HPDE6-E6E7 (cell line): Measurements from ENCODE around the gene LRRN3.

Experiments used
- DNase-seq: peaks from one replicate; pipeline ENCODE4 v3.0.0; 2011; ENCODE audit warnings: missing footprints; ENCODE audit errors: extremely low spot score

LRRN3 gene

DNA sequence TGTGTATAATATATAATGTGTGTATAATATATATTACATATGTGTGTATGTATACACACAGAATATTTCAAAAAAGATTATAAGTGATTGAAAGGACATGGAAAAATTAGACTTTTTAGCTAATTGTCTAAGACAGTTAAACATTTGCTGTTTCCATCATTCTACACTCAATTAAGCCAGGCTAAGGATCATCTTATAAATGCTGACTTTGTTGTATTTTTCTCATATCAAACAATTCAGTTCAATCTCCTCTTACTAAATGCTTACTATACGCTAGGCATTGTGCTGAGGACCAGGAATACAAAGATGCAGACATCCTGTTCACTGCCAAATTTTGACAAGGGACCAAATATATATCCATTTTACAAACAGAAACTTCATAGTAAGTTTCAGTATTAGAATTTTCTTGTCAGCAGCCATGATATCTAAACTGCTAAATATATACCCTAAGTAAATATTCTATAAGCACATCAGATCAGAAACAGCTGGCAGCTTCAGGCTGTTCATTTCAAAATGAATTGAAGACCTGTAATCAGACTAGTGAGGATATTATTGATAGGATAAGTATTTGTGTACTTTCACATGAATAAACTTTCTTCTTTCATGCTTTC, 10.3 kb upstream of the LRRN3 start:
- DNase-seq: no peak

DNA sequence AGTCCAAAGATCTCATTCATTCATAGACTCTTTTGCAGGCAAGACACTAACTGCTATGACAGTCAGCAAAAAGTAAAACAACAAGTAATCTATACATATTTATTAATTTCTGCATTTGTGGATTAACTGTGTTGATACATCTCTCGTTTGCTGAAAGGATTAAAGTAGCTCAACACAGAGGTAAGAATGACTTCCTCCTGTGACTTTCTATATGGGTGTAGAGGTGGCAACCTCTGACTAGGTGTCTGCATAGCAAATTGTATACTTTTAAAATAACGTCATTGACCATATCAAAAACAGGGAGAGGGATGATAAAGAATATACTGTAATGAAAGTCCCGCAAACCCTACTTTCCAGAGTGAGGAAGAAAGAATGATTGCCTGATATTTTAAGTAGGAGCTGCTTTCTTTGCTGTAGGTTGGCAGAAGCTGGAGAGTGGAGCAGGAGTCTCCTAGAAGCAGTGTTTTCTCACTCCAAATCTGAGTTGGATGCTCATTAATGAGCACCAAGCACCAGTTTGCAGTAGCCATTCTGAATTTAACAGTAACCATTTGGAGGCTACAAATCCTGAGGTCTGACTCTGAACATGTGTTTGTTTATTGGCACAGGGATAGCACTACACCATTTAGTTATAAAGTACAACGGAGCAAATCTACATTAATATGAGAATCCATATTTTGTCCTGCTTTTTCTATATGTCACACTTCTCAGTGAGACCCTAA, 9.2 kb upstream of the LRRN3 start:
- DNase-seq: no peak

DNA sequence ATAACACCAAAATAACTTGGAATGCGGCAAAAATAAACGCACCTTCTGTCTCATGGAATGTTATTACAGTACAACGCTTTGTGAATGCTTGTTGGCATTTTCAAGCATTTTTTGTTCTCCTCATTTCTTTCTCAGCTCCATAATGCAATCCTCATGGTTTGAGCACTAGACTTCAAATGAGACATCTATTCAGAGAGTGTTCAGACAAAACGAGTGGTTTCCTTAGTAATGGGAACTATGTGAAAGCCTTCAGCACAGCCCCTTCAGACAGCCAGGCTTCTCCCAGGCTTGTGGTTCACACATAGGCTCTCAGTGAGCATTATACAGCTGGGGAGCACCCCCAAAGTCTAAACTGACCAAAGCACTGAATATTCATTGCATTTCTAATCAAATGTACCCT, 8.6 kb upstream of the LRRN3 start:
- DNase-seq: no peak

DNA sequence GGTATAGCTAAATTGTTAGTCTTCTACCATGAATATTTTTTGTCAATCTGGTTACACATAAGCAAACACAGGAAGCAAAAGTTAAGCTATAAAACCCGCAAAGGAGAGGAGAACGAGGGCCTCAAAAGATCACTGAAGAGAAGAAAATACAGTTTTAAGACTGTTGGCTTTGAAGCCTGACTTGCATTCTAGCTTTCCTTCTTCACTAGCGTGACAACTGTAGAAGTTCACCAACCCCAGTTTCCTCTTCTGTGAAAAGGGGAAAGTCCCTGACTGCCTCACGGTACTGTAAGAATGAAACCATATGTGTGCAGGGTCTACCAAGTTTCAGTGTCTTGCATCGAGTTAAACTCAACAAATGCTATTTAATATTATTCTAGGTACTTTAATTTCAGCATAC, 7.5 kb upstream of the LRRN3 start:
- DNase-seq: no peak

DNA sequence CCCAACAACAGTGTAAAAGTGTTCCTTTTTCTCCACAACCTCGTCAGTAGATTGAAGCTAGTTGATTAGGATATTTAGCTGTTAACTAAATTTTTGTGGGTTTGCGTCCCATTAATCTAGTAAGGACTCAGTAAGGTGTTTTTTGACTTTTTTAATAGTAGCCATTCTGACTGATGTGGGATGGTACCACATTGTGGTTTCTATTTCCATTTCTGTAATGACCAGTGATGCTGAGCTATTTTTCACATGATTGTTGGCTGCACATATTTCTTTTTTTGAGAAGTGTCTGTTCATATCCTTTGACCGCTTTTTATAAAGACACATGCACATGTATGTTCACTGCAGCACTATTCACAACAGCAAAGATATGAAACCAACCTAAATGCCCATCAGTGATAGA, 5.6 kb upstream of the LRRN3 start:
- DNase-seq: no peak

DNA sequence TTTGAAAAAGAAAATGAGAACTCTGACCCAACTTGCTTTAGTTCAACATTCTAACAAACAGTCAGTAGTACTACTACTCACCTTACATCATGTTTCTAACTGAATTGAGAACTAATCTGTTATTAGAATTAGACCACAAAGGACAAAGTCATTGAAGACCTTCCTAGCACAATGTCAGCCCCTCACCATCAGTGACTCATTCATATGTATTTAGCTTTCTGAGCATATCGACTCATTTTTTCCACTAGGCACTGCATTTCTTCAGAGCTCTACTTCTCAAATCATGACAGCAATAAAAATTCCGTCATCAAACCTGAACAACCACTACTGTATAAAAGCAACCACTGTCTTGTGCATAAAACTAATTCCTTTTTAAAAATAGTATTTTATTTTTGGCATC, 4.4 kb upstream of the LRRN3 start:
- DNase-seq: no peak

DNA sequence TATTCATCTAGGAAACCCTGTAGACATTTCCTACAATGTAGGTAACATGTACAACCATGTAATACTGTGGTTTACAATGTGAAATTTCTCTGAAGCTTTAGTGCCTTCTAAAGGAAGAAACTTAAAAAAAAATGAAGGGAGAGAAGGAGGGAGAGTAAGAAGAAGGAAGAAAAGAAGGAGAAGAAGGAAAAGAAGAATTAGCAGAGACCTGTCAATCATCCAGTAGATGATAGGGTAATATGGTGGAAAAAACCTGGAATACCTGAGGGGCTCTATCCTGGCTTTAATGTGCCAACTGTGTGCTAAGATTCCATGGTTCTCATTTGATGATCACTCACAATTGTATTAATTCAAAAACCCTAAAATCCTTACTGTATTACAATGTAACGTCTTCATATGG, 2.6 kb upstream of the LRRN3 start:
- no peak for DNase-seq

DNA sequence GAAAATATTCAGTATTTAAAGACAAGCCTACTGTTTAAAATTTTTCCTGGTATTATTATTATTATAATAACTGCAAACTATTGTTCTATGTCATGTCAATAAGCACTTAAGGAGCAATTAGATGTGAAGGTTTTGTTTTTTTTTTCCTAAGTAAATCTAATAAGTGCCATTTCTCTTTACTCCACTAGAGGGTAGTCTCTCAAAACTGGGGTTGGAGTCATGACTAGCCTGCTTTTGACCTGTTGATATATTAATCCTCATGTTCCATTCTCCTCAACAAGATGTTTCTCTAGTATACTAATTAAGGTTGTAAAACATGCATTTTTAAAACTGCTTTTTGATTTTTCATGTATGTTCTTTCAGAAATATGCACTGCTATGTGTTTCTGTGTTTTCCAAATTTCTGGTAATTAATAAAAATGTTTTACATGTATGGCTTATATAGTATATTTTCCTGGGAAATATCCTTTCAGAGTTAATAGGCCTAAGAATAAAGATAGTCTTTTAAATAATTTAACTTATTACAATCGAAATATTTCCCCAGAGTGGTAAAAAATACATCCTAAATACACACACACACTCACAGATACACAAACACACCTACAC, 1.0 kb upstream of the LRRN3 start:
- peak; percentile 19 for DNase-seq

DNA sequence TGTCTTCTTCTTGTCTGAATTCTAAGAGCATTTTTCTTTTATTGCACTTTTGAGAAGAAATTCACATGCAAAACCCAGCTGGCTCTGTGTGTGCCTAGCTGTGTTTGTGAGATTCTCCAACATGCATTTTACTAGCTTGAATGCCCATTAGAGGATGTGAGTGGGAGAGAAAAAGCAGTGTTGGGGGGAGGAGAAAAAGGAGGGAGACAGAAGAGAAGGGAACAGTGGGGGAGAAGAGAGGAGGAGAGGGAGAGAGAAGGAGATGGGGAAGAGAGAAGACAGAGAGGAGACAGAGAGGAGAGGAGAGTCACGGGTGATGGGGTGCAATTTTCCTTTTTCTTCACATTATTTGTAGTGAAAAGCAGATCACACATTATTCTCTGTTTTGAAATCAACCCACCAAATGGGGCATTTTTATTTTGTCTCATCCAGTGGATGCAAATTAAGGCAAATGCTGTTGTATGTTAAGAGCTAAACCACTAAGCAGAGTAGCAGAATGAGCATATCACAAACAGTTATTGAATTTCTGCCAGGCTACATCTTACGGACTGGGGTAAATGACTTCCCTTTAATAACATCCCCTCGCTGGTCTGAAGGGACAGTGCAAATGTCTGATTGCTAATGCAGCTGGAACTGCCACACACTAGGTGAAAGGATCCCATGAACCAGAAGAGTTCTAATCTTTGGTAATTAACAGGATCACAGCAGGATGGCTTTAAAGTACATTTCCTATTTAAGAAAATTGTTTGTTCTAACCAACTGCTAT, 849 bp downstream of the LRRN3 start:
- no peak for DNase-seq

DNA sequence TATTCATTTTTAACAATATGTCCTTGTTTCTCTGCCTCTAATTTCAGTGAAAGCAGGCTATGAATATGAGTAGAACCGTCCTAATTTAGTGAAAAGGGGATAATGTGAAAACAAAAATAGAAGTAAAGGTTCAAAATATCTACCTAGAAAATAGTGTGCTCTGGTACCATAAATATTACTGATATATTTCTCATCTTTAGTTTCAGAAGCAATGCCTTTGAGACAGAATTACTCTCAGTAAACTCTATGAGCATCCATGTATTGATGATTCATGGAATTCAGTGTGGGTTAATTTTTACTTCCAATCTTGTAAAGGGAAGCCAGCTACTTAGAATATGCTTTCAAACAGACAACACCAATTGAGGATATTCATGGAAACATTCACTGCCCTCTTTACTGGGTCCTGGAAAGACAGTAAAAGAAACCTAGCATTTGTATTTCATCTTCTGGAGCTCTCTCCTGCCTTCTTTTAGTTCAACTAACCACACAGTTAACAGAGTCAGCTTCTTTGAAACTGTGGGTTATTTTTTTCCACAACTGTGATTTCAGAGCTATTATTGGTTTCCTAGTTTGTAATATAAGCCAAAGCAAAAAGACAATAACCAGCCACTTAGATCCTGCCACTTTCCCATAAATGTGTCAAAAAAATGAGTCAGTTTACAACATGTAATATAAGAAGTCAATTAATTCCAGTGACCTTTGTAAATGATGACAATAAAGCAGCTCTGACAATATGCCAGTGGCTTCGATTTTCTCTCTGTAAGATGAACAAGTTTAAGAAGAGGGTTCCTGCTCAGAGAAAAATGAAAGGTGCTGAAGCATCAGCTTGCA, 1.7 kb downstream of the LRRN3 start:
- no peak for DNase-seq

DNA sequence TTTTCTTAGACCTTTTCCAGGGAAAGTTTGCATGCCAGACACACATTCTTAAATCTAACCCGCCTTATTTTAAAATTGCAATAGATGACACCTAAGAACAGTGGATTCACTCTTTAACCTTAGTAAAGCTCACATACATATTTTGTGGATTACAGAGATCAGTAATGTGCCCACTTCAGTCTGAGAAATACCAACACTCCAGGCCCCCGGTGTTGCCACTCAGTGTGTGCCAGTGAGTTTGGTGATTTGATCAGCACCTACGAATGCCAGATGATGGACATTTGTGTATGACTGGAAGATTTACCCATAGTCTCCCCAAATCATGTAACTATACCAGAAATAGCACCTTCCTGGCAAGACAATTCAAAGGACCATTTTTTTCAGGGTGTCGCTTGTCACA, 2.6 kb downstream of the LRRN3 start:
- DNase-seq: no peak

DNA sequence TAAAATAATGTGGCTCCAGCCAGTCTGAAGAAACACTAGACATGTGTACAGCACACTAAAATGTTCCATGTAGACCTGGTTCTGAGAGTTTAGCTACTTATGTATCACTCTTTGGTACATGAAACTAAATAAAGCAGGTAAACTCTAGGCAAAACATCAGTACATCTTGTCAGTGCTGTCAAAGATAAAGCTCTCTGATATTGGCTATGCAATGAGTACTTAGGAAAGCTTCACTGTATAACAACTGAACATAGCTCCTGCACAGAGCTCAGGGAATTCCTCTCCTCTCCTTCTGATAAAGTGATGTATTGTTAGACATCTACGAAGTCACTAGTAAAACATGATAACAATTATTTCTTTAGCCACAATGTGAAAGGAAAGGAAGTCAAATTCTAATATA, 3.5 kb downstream of the LRRN3 start:
- DNase-seq: no peak

DNA sequence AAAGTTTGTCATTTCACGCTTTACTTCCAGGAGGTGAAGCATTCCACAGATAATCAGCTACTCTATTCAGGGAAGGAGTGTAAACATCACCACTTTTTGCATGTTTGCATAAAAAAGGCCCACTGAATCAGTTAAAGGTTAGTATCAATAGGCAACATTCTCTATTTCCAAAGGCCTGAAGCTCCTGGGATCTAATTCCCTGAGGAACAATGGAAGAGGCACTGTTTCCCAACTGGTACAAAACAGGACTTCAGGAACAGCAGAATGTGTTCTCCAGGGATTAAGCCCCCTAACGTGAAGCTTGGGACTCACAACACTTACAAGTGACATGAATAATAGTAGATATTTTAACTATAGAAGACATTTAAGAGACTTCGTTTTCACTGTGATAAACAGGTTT, 6.1 kb downstream of the LRRN3 start:
- no peak for DNase-seq

DNA sequence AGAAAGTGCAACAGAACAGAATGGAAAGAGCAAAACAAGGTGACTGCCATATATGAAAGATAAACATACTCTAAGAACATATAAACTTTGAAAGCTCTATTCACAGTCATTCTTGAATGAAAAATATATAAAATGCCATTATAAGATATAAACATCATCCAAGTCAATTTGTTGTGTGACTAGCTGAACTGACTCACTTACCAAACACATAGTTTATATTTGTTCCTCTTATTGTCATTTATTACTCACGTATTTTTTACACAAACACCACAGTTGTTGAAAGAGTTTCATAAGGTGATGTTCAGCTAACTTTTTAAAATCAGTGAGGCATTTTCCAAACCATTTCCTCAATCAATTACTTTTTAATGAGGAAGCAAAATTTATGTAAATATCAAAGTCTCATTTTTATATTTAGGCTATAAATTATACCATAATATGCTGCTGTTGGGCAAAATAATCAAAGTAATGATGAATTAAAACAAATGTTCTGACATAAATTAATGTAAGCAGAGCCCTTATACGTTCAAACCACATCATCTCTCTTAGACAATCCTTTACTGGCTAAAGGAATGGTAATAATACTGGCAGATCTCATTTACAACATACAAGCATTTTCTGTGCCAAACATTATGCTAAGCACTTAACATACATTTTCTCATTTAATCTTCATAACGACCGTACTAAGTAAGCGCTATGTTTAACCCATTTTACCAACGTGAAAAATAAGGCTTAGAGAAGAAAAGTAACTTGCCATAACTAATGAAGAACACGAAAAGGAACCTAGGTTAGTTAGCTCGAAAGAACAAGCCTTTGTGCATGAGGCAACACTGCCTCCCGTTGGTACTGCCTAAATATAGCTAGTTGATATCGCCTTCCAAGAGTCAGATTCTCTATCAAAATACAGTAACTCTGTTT, 7.3 kb downstream of the LRRN3 start:
- no peak for DNase-seq

DNA sequence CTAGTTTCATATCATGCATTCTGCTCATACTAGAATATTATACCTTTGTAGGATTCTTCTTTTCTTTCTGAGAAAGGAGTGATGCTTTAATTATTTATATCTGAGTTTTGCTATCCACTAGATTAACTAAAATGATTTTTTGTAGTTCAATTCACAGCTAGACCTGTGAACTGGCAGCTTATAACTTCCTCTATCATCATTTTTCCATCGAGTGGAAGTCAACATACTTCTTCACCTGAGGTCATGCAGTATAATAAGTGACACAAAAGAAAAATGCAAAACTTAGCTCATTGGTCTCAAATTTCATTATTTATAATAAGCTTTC, 8.0 kb downstream of the LRRN3 start:
- no peak for DNase-seq

DNA sequence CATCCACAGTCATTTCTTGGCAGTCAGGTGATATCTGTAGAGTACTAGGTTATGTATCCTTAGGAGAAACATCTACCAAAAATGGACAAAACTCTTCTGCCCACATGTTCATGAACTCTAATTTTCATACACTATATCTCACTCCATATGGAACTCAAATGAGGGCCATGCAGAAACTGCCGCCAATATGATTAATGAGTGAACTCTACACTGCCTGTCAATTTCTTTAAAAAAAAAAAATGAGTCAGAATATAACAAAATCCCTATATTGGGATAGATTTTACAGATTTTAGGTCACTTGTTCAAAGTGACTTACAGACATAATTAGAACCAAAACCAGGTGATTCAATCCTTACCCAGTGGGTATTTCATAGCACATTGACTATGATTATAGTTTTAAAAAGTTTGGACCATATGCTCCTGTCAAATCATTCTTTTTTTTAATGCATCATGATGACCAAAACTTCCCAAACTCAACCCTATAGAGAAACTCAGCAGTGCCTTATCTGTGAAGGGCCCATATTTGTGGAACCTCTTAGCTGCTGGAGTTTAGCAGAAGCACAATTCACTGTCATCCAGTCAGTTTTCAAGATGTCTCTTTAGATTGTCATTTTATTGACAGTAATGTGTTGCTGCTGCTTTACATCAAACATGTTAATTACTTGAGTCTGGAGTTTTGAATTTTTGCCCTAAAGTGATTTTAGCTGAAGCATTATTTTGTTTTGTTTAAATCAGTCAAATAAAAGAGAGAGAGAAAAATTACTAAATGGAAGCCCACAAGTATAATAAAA, 11.1 kb downstream of the LRRN3 start:
- no peak for DNase-seq

DNA sequence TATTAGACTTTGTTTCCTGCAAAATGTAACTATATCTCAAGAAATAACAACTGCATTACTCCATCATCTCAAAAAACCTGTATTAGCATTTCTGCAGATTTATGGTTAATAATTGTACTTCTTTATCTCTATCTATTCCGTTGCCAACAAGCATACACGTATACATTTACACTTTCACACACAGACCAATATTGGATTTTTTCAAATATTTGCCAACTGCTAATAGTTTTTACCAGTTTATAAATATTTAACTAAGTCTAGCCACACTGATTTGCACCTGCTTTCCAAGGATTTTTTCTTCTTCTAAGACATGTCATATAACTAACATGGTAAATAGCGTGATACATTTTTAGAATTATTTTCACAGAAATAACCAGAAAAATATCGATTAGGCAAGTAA, 12.2 kb downstream of the LRRN3 start:
- DNase-seq: no peak

DNA sequence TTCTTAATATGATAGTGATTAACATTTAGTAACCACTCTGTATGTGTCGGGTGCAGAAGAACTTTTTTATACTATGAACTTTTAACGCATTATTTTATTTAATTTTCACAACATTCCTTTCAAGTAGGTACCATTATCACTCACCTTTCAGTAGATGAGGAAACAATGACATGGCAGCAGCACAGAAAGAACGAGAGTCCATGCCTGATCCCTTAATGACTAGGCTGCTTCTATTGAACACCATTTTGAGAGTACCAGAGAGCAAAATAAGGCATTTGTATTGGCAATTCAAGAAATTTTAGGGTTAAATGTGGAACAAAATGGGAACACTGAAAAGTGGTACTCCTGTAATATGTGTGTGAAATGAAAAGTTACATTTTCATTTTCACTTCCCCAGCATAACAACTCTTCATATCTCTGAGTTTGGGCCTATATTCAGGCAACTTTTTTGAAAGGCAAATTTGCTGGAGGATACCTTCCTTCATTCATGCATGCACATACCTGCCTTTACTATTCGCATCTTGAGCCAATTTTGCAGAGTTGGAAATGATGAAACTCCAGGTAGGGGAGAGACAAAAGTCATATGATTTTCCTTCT, 12.8 kb downstream of the LRRN3 start:
- no peak for DNase-seq

DNA sequence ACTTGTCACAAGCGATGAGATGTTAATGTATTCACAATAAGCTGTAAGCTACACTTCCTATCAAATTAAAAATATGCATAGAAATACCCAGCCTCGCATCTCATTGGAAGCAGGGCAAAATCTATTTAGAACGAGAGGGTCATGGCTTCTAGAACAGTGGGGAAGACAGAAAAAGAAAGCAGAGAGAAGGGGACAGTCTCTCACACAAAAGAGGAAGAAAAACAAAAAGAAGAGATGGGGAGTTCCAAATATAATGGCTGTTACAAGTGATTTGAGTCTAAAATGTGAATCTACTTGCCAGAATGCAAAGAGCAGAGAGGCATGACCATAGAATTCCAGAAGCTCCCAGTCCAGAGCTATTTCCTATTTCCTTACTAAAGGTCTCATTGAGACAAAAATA, 13.8 kb downstream of the LRRN3 start:
- no peak for DNase-seq

DNA sequence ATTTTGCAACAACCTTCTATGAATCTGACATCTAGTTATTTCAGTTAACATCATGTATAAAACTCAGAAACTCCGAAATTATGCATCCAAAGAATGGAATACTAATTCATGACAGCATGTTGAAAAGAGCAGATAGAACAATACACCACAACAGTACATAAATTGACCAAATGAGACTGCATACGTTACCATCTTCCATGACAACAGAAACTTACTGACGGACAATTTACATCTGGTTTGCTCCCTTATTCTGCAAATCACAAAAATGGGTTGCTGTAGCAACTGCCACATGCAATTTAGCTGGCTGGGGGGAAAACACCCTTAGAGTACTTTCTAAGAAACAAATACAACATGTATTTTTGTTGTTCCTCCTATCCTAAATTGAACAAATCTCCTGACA, 14.3 kb downstream of the LRRN3 start:
- DNase-seq: no peak
